ENCODE results near the gene WRAP73. TPM values are rescaled to one million over a fixed set of nuclear protein-coding genes. Genes with fewer than 3 reads are reported as not detected.

WRAP73 gene
- total and polyA plus RNA-seq, 9 of the 15 experiments (the other 6 are each of a cell fraction or from before 2014, with no cell fraction given): 4.3 to 51.8 (median 30.1) TPM

GRCh38 chr1:3668585-3669300, 18.8 kb upstream of the WRAP73 start (continued):
- TF ChIP-seq, protein P1, sequence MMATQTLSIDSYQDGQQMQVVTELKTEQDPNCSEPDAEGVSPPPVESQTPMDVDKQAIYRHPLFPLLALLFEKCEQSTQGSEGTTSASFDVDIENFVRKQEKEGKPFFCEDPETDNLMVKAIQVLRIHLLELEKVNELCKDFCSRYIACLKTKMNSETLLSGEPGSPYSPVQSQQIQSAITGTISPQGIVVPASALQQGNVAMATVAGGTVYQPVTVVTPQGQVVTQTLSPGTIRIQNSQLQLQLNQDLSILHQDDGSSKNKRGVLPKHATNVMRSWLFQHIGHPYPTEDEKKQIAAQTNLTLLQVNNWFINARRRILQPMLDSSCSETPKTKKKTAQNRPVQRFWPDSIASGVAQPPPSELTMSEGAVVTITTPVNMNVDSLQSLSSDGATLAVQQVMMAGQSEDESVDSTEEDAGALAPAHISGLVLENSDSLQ (IDR thresholded peaks at IDR 0.05): no peak
- TF ChIP-seq SAP30 (IDR thresholded peaks at IDR 0.05; ENCODE audit: borderline replicate concordance, insufficient read depth, low read depth, low read length, poor library complexity, severe bottlenecking): peak; percentile 84
- no peak for TF ChIP-seq SAFB (IDR thresholded peaks at IDR 0.05; ENCODE audit: borderline replicate concordance, low read depth, low read length)
- no peak for TF ChIP-seq HMBOX1 (IDR thresholded peaks at IDR 0.05)
- TF ChIP-seq ZNF318 (IDR thresholded peaks at IDR 0.05; ENCODE audit: borderline replicate concordance in 1 of 2, low read depth in 1 of 2): no peak
- TF ChIP-seq, protein P2, sequence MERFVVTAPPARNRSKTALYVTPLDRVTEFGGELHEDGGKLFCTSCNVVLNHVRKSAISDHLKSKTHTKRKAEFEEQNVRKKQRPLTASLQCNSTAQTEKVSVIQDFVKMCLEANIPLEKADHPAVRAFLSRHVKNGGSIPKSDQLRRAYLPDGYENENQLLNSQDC (CRISPR knock-in tag; IDR thresholded peaks at IDR 0.05): no peak
- no peak for TF ChIP-seq TCFL5 (CRISPR knock-in tag; conservative IDR thresholded peaks at IDR 0.05)
- no peak for TF ChIP-seq IRF2 (CRISPR knock-in tag; IDR thresholded peaks at IDR 0.05)
- no peak for TF ChIP-seq XRCC4 (IDR thresholded peaks at IDR 0.05; ENCODE audit: extremely low read depth, insufficient read depth, insufficient read length)
- no peak for TF ChIP-seq THRB (CRISPR knock-in tag; conservative IDR thresholded peaks at IDR 0.05)
- TF ChIP-seq FOXM1 (IDR thresholded peaks at IDR 0.05; ENCODE audit: low read depth): no peak
- TF ChIP-seq FOXM1 (CRISPR knock-in tag; IDR thresholded peaks at IDR 0.05; ENCODE audit: low read depth): no peak
- TF ChIP-seq PTTG1 (tag; IDR thresholded peaks at IDR 0.05; ENCODE audit: low read depth): no peak
- TF ChIP-seq FOXK2 (conservative IDR thresholded peaks at IDR 0.05 in 1 of 2, IDR thresholded peaks at IDR 0.05 in 1 of 2; ENCODE audit: low read depth in 2 of 2): no peak
- TF ChIP-seq ZNF778 (CRISPR knock-in tag; IDR thresholded peaks at IDR 0.05): no peak
